Stomach (tissue), 9 donors: ENCODE measurements around the gene ERC1. TPM values are rescaled to one million over a fixed set of nuclear protein-coding genes. Genes with fewer than 3 reads are reported as not detected.

Source experiments
- DNase-seq, 2 donors: peaks; one replicate each; pipeline versions ENCODE4 v3.0.0 to v3.0.0-alpha.2; 2013 to 2019
- H3K27ac ChIP-seq, 5 donors: fragments of 200-600 bp in 4 of 5; sonication (generic) in 4 of 5; one replicate each; pipeline ENCODE4 v1.5.1; 2013 to 2019; ENCODE audit warnings: mild to moderate bottlenecking in 1 of 5, moderate library complexity in 1 of 5
- H3K27me3 ChIP-seq, 3 donors: fragments of 200-600 bp; sonication (generic); one replicate each; pipeline ENCODE4 v1.5.1; 2017 to 2019; ENCODE audit warnings: mixed run types in 1 of 3
- H3K36me3 ChIP-seq, 4 donors: fragments of 200-600 bp; sonication (generic); 1 replicate in 3 of 4; 2 replicates in 1 of 4; pipeline ENCODE4 v1.5.1; 2016 to 2019
- H3K4me1 ChIP-seq, 4 donors: fragments of 200-600 bp; sonication (generic); one replicate each; pipeline ENCODE4 v1.5.1; 2016 to 2019
- H3K4me3 ChIP-seq, 4 donors: fragments of 200-600 bp; sonication (generic) in 3 of 4; one replicate each; pipeline ENCODE4 v1.5.1; 2016 to 2019; ENCODE audit warnings: mild to moderate bottlenecking in 1 of 4
- H3K9me3 ChIP-seq, 4 donors: fragments of 200-600 bp; sonication (generic); one replicate each; pipeline ENCODE4 v1.5.1; 2016 to 2019
- EP300 ChIP-seq: sonication (generic); formaldehyde crosslinking; IDR thresholded peaks from one replicate; pipeline ENCODE4 v1.6.1; 2017; ENCODE audit warnings: antibody characterized with exemption
- POLR2A ChIP-seq, 4 donors: fragments of 450-650 bp; IDR thresholded peaks; one replicate each; pipeline ENCODE4 v1.6.1; 2016; ENCODE audit warnings: antibody characterized with exemption in 4 of 4, control low read depth in 2 of 4, mild to moderate bottlenecking in 1 of 4, moderate library complexity in 1 of 4
- POLR2AphosphoS5 ChIP-seq, 3 donors: sonication (generic); formaldehyde crosslinking; IDR thresholded peaks; one replicate each; pipeline ENCODE4 v1.6.1; 2016; ENCODE audit warnings: antibody characterized with exemption in 3 of 3
- WGBS, 5 donors: extraction: QIAGEN DNeasy Blood & Tissue Kit in 3 of 5; methylation state at CpG; one replicate each; pipeline versions ENCODE4 v1.1.5 to v1.1.7; 2013 to 2018; 5-methylcytosine and 5-hydroxymethylcytosine counted together
- intact Hi-C: fragments of 100-400 bp; cut with DNase I; formaldehyde crosslinking; loops from one replicate; pipeline ENCODE4 v1.15.1; 2023; ENCODE audit warnings: low total_unique reads
- polyA plus RNA-seq, 3 donors: library from polyadenylated mRNA; stranded (reverse); fragments of 200-250 nt; gene quantifications; one replicate each; pipeline ENCODE4 v1.2.3, GENCODE V29; 2013
- total RNA-seq, 5 donors: library from RNA; depleted of rRNA; stranded (reverse); fragments of >200 nt; gene quantifications; one replicate each; pipeline versions ENCODE4 v1.1.0 to v1.2.3, GENCODE V29; 2014 to 2016
- TF ChIP-seq, protein P1 (sequence below), 7 experiments: fragments of 450-650 bp in 4 of 7; fragments of 200-600 bp in 3 of 7; sonication (generic) in 3 of 7; IDR thresholded peaks; one replicate each; pipeline ENCODE4 v1.5.1; 2016 to 2019; ENCODE audit warnings: antibody characterized with exemption in 7 of 7, control low read depth in 2 of 7, mild to moderate bottlenecking in 1 of 7
- donor health status: healthy with polysubstance abuse.
- donor health status: Bipolar disorder and iron deficiency.
- donor health status: healthy.

Gene ERC1
- total and polyA plus RNA-seq, 8 donors, result 3.8 to 69.4 (median 51.6) TPM

DNA sequence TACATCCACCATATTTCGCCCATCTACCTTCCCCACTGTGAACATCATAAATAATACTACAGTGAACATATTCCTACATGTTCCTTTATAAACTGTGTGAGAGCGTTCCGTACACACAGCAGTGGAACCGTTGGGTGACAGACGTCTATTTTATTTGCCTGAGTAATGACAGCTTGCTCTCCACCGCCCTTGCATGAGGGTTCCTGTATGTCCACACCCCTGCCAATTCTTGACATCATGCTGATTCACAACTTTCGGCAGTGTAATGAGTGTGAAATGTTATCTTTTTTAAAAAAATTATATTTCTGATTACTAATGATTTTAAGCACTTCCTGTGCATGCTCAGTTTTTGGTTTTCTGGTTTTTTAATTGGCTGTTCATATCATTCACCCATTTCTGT, 37.2 kb upstream of the ERC1 start:
- 64 to 78% (median 66%) methylated on average over 7 of the region's 7 CpGs for WGBS, 5 donors
- no peaks in the 10 kb centered on the region for H3K36me3 ChIP-seq
- H3K27me3 ChIP-seq, result no peaks in the 10 kb centered on the region
- no peaks in the 10 kb centered on the region for H3K9me3 ChIP-seq
- TF ChIP-seq, protein P1, sequence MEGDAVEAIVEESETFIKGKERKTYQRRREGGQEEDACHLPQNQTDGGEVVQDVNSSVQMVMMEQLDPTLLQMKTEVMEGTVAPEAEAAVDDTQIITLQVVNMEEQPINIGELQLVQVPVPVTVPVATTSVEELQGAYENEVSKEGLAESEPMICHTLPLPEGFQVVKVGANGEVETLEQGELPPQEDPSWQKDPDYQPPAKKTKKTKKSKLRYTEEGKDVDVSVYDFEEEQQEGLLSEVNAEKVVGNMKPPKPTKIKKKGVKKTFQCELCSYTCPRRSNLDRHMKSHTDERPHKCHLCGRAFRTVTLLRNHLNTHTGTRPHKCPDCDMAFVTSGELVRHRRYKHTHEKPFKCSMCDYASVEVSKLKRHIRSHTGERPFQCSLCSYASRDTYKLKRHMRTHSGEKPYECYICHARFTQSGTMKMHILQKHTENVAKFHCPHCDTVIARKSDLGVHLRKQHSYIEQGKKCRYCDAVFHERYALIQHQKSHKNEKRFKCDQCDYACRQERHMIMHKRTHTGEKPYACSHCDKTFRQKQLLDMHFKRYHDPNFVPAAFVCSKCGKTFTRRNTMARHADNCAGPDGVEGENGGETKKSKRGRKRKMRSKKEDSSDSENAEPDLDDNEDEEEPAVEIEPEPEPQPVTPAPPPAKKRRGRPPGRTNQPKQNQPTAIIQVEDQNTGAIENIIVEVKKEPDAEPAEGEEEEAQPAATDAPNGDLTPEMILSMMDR (IDR thresholded peaks at IDR 0.05), result no peak
- TF ChIP-seq EP300 (no peak), POLR2A (IDR thresholded peaks at IDR 0.05) (no peak), POLR2AphosphoS5 (IDR thresholded peaks at IDR 0.05) (no peak)
- intact Hi-C loops, result no loop called here
- peaks cover under 1 to 6% (median 3%) of the 10 kb centered on the region in 4 donors for H3K4me1 ChIP-seq
- no peak for DNase-seq
- no peak overlapping the region for H3K27ac ChIP-seq
- no peak overlapping the region for H3K4me3 ChIP-seq

DNA sequence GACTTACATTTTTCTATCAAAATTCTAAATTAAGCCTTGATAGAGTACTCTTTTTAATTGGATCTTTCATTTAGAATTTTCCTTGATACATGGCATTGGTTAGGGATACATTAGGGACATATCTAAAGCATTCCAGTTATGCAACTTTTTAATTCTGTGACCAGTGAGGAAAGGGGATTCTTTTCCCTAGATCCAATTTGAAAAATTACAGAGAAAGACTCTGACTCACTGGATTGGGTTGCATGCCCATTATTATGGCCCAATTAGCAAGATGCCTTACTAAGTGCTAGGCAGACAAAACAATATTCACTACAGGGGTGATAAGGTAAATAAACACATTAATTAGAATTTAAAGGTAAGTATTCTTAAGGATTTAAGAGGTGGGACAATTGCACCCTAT, 36.3 kb upstream of the ERC1 start:
- H3K27me3 ChIP-seq, result no peaks in the 10 kb centered on the region
- H3K4me3 ChIP-seq, result no peak overlapping the region
- H3K9me3 ChIP-seq, result no peaks in the 10 kb centered on the region
- no peak overlapping the region for H3K27ac ChIP-seq
- DNase-seq, result no peak
- peaks cover 0 to 5% (median 0%) of the 10 kb centered on the region in 4 donors for H3K4me1 ChIP-seq
- H3K36me3 ChIP-seq, result no peaks in the 10 kb centered on the region
- intact Hi-C loops, result no loop called here
- TF ChIP-seq, protein P1 (IDR thresholded peaks at IDR 0.05), result no peak
- no peak for TF ChIP-seq POLR2A (IDR thresholded peaks at IDR 0.05)
- no peak for TF ChIP-seq POLR2AphosphoS5 (IDR thresholded peaks at IDR 0.05)

- Histone ChIP-seq H3K4me1 (no peaks in the 10 kb centered on the region), H3K27ac (no peak overlapping the region), H3K27me3 (no peaks in the 10 kb centered on the region), H3K4me3 (no peak overlapping the region), H3K9me3 (no peaks in the 10 kb centered on the region), H3K36me3 (no peaks in the 10 kb centered on the region)
- intact Hi-C loops, result no loop called here
- 91 to 97% (median 96%) methylated on average over 6 of the region's 6 CpGs for WGBS, 5 donors
- no peak for DNase-seq
- TF ChIP-seq POLR2A (IDR thresholded peaks at IDR 0.05) (no peak), POLR2AphosphoS5 (IDR thresholded peaks at IDR 0.05) (no peak), EP300 (no peak)
- TF ChIP-seq, protein P1 (IDR thresholded peaks at IDR 0.05), result no peak
These were observed 35.1 kb upstream of the ERC1 start for GRCh38 chr12:955939-956338.

DNA sequence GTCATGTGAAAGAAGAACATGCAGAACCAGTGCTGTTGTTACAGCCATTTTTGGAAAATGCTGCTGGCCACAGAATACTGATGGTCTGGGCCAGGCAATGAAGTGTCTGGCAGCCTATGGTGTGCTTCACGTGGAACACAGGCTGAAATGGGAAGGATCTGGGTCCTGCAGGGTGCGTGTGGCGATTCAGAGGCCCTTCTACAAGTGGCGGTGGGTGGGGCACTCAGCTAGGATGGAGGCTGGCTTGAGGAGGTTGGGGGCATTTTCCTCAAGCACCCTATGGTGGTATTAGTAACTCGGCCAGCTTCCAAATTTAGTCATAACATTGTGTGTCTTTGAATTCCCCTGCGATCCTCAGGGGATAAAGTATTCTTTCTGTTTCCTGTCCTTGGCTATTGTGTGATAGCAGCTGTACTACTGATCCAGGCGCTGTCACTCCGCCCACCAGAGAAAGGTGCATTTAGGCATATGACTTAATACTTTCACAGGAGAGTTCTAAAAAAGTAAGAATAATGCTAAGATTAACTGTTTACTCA, 32.4 kb upstream of the ERC1 start:
- Histone ChIP-seq H3K36me3 (no peaks in the 10 kb centered on the region), H3K27me3 (no peaks in the 10 kb centered on the region), H3K27ac (no peak overlapping the region), H3K4me3 (no peak overlapping the region), H3K9me3 (no peaks in the 10 kb centered on the region), H3K4me1 (no peaks in the 10 kb centered on the region)
- DNase-seq, result peak; percentile 4 to 36
- intact Hi-C loops, result no loop called here
- no peak for TF ChIP-seq POLR2AphosphoS5 (IDR thresholded peaks at IDR 0.05)
- WGBS, 5 donors, result 47 to 68% (median 61%) methylated on average over 7 to 8 of the region's 8 CpGs

GRCh38 chr12:966724-967123, 24.3 kb upstream of the ERC1 start:
- H3K9me3 ChIP-seq, result no peaks in the 10 kb centered on the region
- H3K36me3 ChIP-seq, result no peaks in the 10 kb centered on the region
- H3K27me3 ChIP-seq, result no peaks in the 10 kb centered on the region
- no peak overlapping the region for H3K4me3 ChIP-seq
- 76 to 90% (median 84%) methylated on average over 6 of the region's 6 CpGs for WGBS, 5 donors
- H3K27ac ChIP-seq, result no peak overlapping the region
- intact Hi-C loops, result no loop called here
- H3K4me1 ChIP-seq, result no peaks in the 10 kb centered on the region
- TF ChIP-seq POLR2A (IDR thresholded peaks at IDR 0.05), result no peak
- TF ChIP-seq POLR2AphosphoS5 (IDR thresholded peaks at IDR 0.05), result no peak
- TF ChIP-seq EP300, result no peak
- TF ChIP-seq, protein P1 (IDR thresholded peaks at IDR 0.05), result no peak
- no peak for DNase-seq
